ENCODE results near the gene MARS1. TPM values are rescaled to one million over a fixed set of nuclear protein-coding genes. Genes with fewer than 3 reads are reported as not detected.
"Not testable (repeated sequence)": the region's sequence is repeated elsewhere in the genome, so short reads cannot be mapped to it uniquely, and the experiment has no call there.

The MARS1 gene
- total and polyA plus RNA-seq, 2 donors: 55.1 to 59.9 TPM

- 90% methylated on average over 11 of the region's 11 CpGs for WGBS
- no peak for DNase-seq (ENCODE audit: extremely low spot score)
- Histone ChIP-seq H3K36me3 (ENCODE audit: insufficient read depth) (peaks cover 6% of the 10 kb centered on the region), H3K4me3 (ENCODE audit: low read depth, low read length) (no peak overlapping the region), H3K4me1 (ENCODE audit: insufficient read depth) (no peaks in the 10 kb centered on the region), H3K27ac (ENCODE audit: low read depth) (no peak overlapping the region)
Measured at GRCh38 chr12:57516617-57517153, 28.8 kb downstream of the MARS1 start.

GRCh38 chr12:57517187-57517586, 29.3 kb downstream of the MARS1 start:
- Histone ChIP-seq H3K36me3 (ENCODE audit: insufficient read depth) (peaks cover 4% of the 10 kb centered on the region), H3K4me3 (ENCODE audit: low read depth, low read length) (no peak overlapping the region), H3K27ac (ENCODE audit: low read depth) (no peak overlapping the region), H3K4me1 (ENCODE audit: insufficient read depth) (no peaks in the 10 kb centered on the region)
- WGBS: 42% methylated on average over 1 of the region's 1 CpG
- DNase-seq (ENCODE audit: extremely low spot score): no peak

GRCh38 chr12:57517718-57518117, 29.9 kb downstream of the MARS1 start:
- not testable (repeated sequence) for H3K36me3 ChIP-seq (ENCODE audit: insufficient read depth); H3K27ac ChIP-seq (ENCODE audit: low read depth); H3K4me1 ChIP-seq (ENCODE audit: insufficient read depth); DNase-seq (ENCODE audit: extremely low spot score); H3K4me3 ChIP-seq (ENCODE audit: low read depth, low read length)
- WGBS: 83% methylated on average over 10 of the region's 10 CpGs

- no peak for DNase-seq (ENCODE audit: extremely low spot score)
- Histone ChIP-seq H3K4me3 (ENCODE audit: low read depth, low read length) (no peak overlapping the region), H3K4me1 (ENCODE audit: insufficient read depth) (no peaks in the 10 kb centered on the region), H3K36me3 (ENCODE audit: insufficient read depth) (no peaks in the 10 kb centered on the region), H3K27ac (ENCODE audit: low read depth) (no peak overlapping the region)
- 73% methylated on average over 8 of the region's 8 CpGs for WGBS
Measured at GRCh38 chr12:57518176-57518919, 30.5 kb downstream of the MARS1 start.

GRCh38 chr12:57518920-57519795, 31.3 kb downstream of the MARS1 start:
- Histone ChIP-seq H3K4me1 (ENCODE audit: insufficient read depth) (no peaks in the 10 kb centered on the region), H3K27ac (ENCODE audit: low read depth) (peak overlapping the region; percentile 95), H3K4me3 (ENCODE audit: low read depth, low read length) (peak overlapping the region; percentile 69), H3K36me3 (ENCODE audit: insufficient read depth) (no peaks in the 10 kb centered on the region)
- no peak for DNase-seq (ENCODE audit: extremely low spot score)
- WGBS: 28% methylated on average over 7 of the region's 7 CpGs

GRCh38 chr12:57519796-57520052, 31.9 kb downstream of the MARS1 start:
- DNase-seq (ENCODE audit: extremely low spot score): no peak
- Histone ChIP-seq H3K4me1 (ENCODE audit: insufficient read depth) (no peaks in the 10 kb centered on the region), H3K27ac (ENCODE audit: low read depth) (peak overlapping the region; percentile 95), H3K36me3 (ENCODE audit: insufficient read depth) (no peaks in the 10 kb centered on the region), H3K4me3 (ENCODE audit: low read depth, low read length) (peak overlapping the region; percentile 69)
- 0% methylated on average over 8 of the region's 8 CpGs for WGBS

DNA sequence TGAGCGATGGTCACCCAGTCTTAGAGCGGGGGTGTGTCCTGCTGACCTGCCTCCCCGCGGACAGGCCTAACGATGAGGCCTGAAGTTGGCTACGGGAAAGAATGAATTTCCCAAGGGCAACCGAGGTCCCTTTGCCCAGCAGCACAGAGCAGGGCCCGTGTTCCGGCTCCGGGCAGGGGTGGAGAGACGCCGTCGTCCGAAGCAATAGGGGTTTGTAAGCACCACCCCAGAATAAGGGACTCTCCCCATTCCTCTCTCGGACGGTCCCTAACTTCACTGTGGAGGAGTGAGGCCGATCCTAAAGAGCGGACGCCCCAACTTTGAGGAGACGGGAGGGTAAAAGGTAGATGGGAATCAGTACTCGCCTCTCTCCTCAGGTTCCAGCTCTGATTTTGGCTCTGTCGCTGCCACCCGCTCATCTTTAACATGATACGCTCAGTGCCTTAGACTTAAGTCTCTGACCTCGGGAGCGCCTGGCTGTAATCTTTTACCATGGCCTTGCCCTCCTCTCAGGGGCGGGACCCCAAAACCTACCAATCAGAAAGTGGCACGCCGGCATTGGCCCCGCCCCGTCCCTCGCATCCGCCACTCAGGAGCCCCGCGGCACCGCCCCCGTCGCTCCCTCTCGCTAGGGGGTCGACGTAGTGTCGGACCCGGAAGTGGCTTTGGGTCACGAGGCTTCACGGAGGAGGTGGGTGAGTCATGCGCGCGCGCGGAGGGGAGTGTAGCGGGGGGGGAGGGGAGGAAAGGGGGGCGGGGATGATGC, 32.4 kb downstream of the MARS1 start, which contains the start of gene DDIT3:
Gene DDIT3 (minus strand): TSS at position 462 of the 766 bp plus-strand sequence. CDS start 3,108 bp downstream, outside the sequence.
- under 1% methylated on average over 52 of the region's 52 CpGs for WGBS

DNA sequence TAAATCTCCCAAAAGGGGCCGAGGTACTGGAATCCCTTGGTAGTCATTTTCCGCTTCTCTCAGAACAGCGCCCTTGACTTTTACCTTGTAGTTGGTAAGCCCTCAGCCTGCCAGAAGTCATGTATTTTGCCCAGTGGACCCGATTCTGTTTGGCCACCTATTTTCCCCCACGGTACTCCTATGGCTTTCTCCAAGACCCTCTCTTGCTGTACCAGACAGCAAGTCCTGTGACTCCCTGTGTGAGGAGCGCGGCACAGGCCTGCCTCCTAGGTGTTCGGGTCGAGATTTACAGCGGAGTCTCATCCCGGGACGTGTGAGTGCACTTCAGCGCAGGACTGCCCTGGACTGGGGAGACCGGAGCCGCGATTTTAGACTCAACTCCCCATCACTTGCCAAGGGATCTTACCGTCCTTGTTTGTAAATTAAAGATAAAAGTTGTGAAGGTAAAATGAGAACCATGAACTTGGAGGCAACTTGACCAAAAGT, 33.7 kb downstream of the MARS1 start:
- DNase-seq (ENCODE audit: extremely low spot score): peak; percentile 18
- Histone ChIP-seq H3K4me1 (ENCODE audit: insufficient read depth) (no peaks in the 10 kb centered on the region), H3K36me3 (ENCODE audit: insufficient read depth) (no peaks in the 10 kb centered on the region), H3K27ac (ENCODE audit: low read depth) (peak overlapping the region; percentile 97), H3K4me3 (ENCODE audit: low read depth, low read length) (no peak overlapping the region)
- 30% methylated on average over 17 of the region's 17 CpGs for WGBS

More for the DNA sequence above, 32.4 kb downstream of the MARS1 start, which contains the start of gene DDIT3:
- Histone ChIP-seq H3K4me3 (ENCODE audit: low read depth, low read length) (peak within 1 kb of the TSS; percentile 69), H3K36me3 (ENCODE audit: insufficient read depth) (no peaks in the 10 kb centered on the region), H3K27ac (ENCODE audit: low read depth) (peak within 1 kb of the TSS; percentile 97), H3K4me1 (ENCODE audit: insufficient read depth) (no peaks in the 10 kb centered on the region)
- peak; percentile 97 for DNase-seq (ENCODE audit: extremely low spot score)

DNA sequence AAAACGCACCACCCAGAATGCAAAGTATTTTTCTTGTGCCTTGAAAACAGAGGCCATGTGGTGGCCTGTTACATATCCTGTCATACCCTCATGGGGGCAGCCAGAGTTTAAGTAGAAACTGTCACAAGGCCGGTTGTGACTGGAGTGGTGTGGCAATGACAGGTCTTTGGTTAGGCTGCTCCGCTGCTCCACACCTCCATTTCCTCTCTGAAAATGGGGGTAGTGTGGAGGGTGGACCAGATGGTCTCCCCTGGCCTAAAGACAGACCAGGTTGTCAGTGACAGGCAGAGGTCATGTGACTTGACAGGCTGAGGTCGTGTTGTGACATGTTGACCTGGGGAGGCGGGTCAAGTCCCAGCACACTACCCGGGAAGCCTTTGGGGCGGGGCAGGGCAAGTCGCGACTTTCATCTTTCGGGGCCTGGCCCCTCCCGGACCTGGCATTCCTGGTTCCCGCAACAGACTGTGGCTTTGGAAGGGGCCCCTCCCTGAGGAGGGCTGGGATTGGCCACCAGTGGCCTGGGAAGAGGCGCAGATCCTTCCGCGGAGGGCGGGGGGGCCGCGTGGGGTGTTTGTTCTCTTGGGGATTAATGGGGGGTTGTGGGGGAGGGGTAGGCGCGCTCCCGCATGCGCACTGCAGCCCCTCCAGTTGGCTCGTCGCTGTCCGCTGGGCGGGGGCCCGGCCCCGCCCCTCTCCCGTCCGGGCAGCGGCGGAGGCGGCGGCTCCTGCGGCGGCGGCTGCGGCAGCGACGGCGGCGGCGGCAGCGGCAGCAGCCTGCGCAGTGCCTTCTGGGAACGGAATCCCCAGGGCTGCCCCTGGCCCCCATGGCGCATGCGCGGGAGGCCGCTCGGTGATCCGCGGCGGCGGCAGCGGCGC, 34.4 kb downstream of the MARS1 start, which contains the start of gene MBD6:
Gene MBD6 (plus strand): TSS at position 814 of the 876 bp plus-strand sequence. CDS start 1,480 bp downstream, outside the sequence.
- H3K4me3 ChIP-seq (ENCODE audit: low read depth, low read length): peak within 1 kb of the TSS; percentile 52
- H3K36me3 ChIP-seq (ENCODE audit: insufficient read depth): no peaks in the 10 kb centered on the region
- no peaks in the 10 kb centered on the region for H3K4me1 ChIP-seq (ENCODE audit: insufficient read depth)
- 1% methylated on average over 57 of the region's 57 CpGs for WGBS
- DNase-seq (ENCODE audit: extremely low spot score): peak; percentile 59
- peak within 1 kb of the TSS; percentile 97 for H3K27ac ChIP-seq (ENCODE audit: low read depth)

GRCh38 chr12:57522887-57523705, 35.2 kb downstream of the MARS1 start:
- peaks cover 1% of the 10 kb centered on the region for H3K36me3 ChIP-seq (ENCODE audit: insufficient read depth)
- H3K27ac ChIP-seq (ENCODE audit: low read depth): peak overlapping the region; percentile 68
- no peaks in the 10 kb centered on the region for H3K4me1 ChIP-seq (ENCODE audit: insufficient read depth)
- DNase-seq (ENCODE audit: extremely low spot score): no peak
- peak overlapping the region; percentile 52 for H3K4me3 ChIP-seq (ENCODE audit: low read depth, low read length)
- whole genome bisulfite sequencing: 2% methylated on average over 38 of the region's 38 CpGs

DNA sequence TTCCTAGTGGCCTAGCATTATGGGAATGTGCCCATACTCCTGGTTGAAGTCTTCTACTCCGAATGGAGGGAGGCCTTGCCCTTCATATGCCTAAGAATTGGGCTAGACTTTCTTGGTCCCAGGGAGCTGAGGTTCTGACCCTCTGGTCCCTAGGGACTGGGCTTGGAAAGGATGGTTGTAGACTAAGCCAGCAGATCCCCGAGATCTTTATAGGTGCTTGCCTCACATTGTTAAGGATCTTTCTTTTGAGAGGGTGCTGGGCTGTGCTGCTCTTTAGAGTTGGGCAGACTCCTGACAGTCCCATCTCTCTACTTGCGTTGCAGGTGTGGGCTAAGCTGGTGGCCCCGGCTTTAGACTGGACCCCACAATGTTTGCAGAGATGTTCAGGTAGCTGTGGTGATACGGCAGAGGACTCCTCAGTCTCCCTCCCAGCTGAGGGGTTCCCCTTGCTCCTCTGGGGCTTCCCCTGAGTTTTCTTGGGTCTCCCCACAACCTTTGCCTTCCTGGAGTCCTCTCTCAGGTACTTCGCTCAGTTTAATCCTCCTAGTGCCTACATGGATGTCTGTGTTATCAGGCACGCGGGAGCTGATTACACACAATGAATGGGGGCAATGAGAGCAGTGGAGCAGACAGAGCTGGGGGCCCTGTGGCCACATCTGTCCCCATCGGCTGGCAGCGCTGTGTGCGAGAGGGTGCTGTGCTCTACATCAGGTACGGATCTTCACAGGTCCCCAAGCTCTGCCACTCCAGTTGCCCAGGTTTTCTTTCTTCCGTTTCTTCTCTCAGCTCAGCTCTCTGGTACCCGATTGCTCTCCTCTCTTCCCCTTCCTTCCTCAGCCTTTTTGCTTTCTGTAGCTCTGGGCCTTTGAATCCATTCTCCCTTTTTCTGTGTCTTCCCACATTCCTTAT, 36.1 kb downstream of the MARS1 start:
- DNase-seq (ENCODE audit: extremely low spot score): no peak
- Histone ChIP-seq H3K36me3 (ENCODE audit: insufficient read depth) (peaks cover 1% of the 10 kb centered on the region), H3K4me1 (ENCODE audit: insufficient read depth) (no peaks in the 10 kb centered on the region), H3K4me3 (ENCODE audit: low read depth, low read length) (peak overlapping the region; percentile 52), H3K27ac (ENCODE audit: low read depth) (no peak overlapping the region)
- 57% methylated on average over 14 of the region's 14 CpGs for WGBS
